ENCODE data around the gene DUOX1. TPM values are rescaled to one million over a fixed set of nuclear protein-coding genes. Genes with fewer than 3 reads are reported as not detected.

Gene DUOX1
- total RNA-seq, 2 experiments from 2014 or later: not detected

DNA sequence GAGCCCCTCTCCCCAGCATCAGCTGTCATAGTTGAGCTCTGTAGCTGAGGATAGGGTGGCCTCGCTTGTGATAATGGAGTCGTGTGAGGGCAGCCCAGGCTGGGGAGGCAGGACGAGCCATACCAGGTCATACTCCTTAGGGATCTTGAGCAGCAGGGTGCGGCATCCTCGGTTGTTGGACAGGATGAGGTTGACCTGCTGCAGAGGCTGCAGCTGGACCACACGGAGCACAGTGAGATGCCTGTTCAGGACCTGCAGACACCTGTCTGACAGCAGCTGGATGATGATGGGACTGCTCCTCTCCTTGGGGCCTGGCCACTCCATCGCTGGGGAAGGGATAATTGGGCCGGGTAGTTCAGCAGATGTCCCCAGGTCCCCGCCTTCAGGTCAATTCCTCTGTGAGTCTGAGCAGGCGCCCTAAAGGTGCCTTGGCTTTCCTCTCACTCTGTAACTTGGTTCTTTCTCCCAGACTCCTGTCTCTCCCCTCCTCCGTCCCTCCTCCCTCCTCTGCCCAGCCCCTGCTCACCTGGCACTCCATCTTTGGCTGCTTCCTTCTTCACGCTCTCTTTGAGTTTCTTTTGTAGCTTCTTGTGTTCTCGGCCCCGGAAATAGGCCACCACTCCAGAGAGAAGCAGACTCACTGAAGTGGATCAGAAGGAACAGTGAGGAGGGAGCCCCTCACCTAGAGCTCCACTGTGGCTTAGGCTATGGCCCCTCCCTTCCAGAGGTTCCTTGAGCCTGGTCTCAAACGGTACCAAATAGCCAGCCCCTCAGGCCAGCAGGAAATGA, 23.6 kb upstream of the DUOX1 start:
- Mint-ChIP-seq H3K27me3 (peaks cover 20% of the 10 kb centered on the region), H3K4me3 (no peak overlapping the region), H3K36me3 (ENCODE audit: low read depth) (no peaks in the 10 kb centered on the region), H3K27ac (no peak overlapping the region), H3K9me3 (no peaks in the 10 kb centered on the region), H3K4me1 (ENCODE audit: low read depth) (peaks cover 4% of the 10 kb centered on the region)
- DNase-seq (no peak), ATAC-seq (no peak)
- POLR2A ChIA-PET: no interaction called here
- CTCF ChIA-PET: interaction anchor here (1.0 to 2.6 kb wide), 2 partner anchors 12 to 253 kb away, joined by 3 to 18 read pairs; no protein-coding TSS in a partner anchor
- TF ChIP-seq, protein P1, sequence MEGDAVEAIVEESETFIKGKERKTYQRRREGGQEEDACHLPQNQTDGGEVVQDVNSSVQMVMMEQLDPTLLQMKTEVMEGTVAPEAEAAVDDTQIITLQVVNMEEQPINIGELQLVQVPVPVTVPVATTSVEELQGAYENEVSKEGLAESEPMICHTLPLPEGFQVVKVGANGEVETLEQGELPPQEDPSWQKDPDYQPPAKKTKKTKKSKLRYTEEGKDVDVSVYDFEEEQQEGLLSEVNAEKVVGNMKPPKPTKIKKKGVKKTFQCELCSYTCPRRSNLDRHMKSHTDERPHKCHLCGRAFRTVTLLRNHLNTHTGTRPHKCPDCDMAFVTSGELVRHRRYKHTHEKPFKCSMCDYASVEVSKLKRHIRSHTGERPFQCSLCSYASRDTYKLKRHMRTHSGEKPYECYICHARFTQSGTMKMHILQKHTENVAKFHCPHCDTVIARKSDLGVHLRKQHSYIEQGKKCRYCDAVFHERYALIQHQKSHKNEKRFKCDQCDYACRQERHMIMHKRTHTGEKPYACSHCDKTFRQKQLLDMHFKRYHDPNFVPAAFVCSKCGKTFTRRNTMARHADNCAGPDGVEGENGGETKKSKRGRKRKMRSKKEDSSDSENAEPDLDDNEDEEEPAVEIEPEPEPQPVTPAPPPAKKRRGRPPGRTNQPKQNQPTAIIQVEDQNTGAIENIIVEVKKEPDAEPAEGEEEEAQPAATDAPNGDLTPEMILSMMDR (IDR thresholded peaks at IDR 0.05): no peak
- intact Hi-C loops (cut with micrococcal nuclease): no loop called here

DNA sequence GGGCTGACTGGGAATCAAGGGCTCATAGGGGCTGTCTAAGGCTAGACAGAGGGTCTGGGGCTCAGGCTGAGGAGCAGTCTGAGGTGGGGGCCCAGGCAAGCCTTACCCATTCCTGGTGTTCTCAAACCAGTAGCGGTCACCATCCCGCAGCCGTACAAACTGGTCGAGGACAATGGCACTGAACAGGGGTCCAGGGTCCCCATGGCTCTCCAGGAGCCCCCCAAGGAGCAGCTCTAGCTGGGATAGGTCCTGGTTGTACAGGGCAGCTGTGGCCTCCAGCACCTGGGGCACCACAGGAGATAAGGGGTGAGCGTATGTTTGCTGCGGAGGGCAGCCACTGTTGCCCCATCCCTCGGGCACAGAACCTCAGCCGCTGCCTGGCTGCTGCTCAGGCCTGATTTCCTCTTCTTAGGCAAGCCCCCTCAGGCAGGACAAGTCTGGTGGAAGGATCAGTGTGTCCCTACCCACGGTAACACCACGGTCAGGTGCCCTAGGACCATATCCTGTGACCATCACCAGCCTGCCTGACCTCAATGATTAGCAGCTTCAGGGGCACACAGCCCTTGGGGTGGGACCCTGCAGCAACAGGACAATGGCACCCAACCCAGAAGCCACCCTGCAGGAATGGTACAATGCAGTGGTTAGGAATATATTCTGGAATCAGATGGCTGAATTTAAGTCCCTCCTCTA, 21.7 kb upstream of the DUOX1 start:
- no peak overlapping the region for H3K27ac Mint-ChIP-seq
- no peaks in the 10 kb centered on the region for H3K9me3 Mint-ChIP-seq
- ChIA-PET CTCF (interaction anchor here (3.6 kb wide), 1 partner anchor 10 kb away, joined by 19 read pairs; no protein-coding TSS in a partner anchor), POLR2A (no interaction called here)
- ATAC-seq (no peak), DNase-seq (no peak)
- peaks cover 15% of the 10 kb centered on the region for H3K4me1 Mint-ChIP-seq (ENCODE audit: low read depth)
- no peak overlapping the region for H3K4me3 Mint-ChIP-seq
- intact Hi-C loops (cut with micrococcal nuclease): no loop called here
- H3K36me3 Mint-ChIP-seq (ENCODE audit: low read depth): no peaks in the 10 kb centered on the region
- H3K27me3 Mint-ChIP-seq: peaks cover 34% of the 10 kb centered on the region
- TF ChIP-seq, protein P1 (IDR thresholded peaks at IDR 0.05): no peak

DNA sequence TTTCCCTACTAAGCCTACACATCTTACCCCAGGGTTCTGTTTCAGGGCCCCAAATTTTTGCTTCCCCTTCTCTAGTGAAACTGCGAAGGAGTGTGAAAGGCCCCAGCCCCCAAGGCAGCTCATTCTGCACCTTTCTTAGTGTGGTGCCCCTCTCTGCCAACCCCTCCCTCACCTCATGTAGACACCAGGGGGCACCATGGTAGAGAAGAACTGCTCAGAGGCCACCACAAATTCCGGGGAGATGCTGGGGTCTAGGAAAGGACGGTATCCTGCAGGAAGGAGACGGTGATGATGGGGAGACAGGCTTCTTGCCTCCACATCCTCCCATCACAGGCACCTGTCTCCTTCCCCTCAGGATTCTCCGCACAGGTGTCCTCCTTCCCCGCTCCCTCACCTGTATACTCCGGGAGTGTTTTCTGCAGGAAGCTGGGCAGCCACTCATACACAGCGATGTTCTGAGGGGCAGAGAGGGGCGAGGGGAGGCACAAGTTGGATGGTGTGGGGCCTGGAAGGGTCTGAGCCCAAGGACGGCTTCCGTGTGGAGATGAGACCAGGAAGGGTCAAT, 19.5 kb upstream of the DUOX1 start:
- POLR2A ChIA-PET: interaction anchor here (0.7 kb wide), 1 partner anchor 18 kb away, joined by 3 read pairs; no protein-coding TSS in a partner anchor
- TF ChIP-seq, protein P1 (IDR thresholded peaks at IDR 0.05): no peak
- no peaks in the 10 kb centered on the region for H3K36me3 Mint-ChIP-seq (ENCODE audit: low read depth)
- intact Hi-C loops (cut with micrococcal nuclease): no loop called here
- no peak overlapping the region for H3K4me3 Mint-ChIP-seq
- H3K27ac Mint-ChIP-seq: no peak overlapping the region
- no peak for DNase-seq
- ATAC-seq: no peak
- CTCF ChIA-PET: interaction anchor here (0.7 to 3.6 kb wide), 3 partner anchors 8 to 16 kb away, joined by 3 to 19 read pairs (median 4); no protein-coding TSS in a partner anchor
- H3K4me1 Mint-ChIP-seq (ENCODE audit: low read depth): peaks cover 29% of the 10 kb centered on the region
- H3K9me3 Mint-ChIP-seq: no peaks in the 10 kb centered on the region
- H3K27me3 Mint-ChIP-seq: peaks cover 57% of the 10 kb centered on the region

DNA sequence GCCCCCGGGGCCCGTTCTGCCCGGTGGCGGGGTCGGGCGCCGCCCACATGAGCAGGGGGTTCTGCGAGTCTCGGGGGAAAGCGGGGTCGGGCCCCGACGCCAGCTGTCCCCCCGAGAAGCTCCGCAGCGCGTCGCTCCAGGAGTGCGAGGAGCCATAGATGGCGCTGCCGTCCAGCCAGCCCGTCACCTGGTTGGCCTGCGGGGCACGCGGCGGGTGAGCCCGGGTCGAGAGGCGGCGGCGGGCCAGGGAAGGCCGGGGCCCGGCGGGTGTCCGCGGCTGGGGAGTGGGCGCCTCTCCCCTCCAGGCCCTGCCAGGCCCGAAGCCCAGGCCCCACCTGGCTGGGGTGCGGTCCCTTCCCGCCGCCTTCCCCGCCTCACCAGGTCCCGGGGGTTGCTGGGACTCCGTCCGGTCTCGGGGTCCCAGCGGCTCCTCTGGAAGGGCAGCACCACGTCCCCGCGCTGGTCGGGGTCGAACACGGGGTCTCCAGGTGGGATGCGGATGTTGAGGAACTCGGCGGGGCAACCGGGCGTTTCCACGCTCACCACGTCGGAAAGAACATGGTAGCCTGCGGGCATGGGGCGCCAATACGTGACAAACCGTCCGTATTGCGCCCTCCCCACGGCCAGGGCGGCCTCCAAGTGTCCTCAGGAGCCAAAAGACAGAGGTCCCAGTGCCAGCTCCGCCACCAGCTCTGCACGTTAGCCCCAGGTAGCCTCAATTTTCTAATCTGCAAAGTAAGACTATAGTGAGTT, 18.2 kb upstream of the DUOX1 start:
- H3K27ac Mint-ChIP-seq: no peak overlapping the region
- intact Hi-C loops (cut with micrococcal nuclease): no loop called here
- peaks cover 69% of the 10 kb centered on the region for H3K27me3 Mint-ChIP-seq
- no peaks in the 10 kb centered on the region for H3K36me3 Mint-ChIP-seq (ENCODE audit: low read depth)
- CTCF ChIA-PET: interaction anchor here (2.0 kb wide), 1 partner anchor 12 kb away, joined by 13 read pairs; no protein-coding TSS in a partner anchor
- POLR2A ChIA-PET: no interaction called here
- H3K9me3 Mint-ChIP-seq: no peaks in the 10 kb centered on the region
- DNase-seq (no peak), ATAC-seq (no peak)
- H3K4me1 Mint-ChIP-seq (ENCODE audit: low read depth): peaks cover 38% of the 10 kb centered on the region
- no peak overlapping the region for H3K4me3 Mint-ChIP-seq
- TF ChIP-seq, protein P1 (IDR thresholded peaks at IDR 0.05): no peak
